Activated CD4-positive, alpha-beta T cell treated with anti-CD3 and anti-CD28 coated beads, Interleukin-10, Interleukin-2, amounts not matched to agents 100 ng/mL and 50 ng/mL, durations not matched to agents 16 hours and 8 hours (primary cell): ENCODE measurements around the gene CCDC174.

Experiments used
- DNase-seq: peaks from one replicate; pipeline ENCODE4 v3.0.0-alpha.2; 2020

The CCDC174 gene

GRCh38 chr3:14658978-14659377 is 7.4 kb downstream of the CCDC174 start:
- no peak for DNase-seq

- DNase-seq = no peak
These were observed 9.4 kb downstream of the CCDC174 start for GRCh38 chr3:14660942-14661341.

DNA sequence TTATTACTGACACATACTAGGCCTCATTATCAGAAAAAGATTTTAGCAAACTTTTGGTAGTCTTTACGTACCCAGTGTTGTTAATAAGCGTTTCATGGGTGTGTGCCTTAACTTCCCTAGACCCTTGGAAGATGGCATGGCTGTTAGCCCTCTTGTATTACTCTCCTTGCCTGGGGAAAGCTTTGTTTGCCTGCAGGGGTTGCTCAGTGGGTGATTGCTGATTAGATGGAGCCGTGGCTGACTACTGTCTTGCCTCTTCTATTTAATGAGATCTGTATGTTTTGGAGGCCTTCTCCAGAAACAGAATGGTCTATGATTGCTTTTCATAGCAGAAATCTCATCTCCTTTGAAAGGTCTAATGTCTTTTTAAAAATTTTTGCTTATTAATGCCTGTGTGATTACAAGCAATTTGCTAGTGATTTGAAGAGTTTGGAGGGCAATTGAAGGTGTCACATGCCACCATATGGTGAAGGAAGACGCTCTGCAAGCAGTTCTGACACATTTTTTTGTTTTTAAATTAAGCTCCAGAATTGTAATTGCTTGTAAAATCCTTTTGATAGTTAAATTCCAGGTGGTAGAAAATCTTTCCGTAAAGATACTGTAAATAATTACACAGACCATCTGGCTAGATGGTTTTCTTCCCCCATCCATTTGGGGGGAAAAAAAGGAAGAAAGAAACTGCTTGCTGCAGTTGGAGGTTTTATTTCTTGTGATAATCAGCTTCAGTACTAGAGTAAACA is 12.0 kb downstream of the CCDC174 start:
- no peak for DNase-seq

- no peak for DNase-seq
These were observed 12.6 kb downstream of the CCDC174 start for GRCh38 chr3:14664170-14664569.

DNA sequence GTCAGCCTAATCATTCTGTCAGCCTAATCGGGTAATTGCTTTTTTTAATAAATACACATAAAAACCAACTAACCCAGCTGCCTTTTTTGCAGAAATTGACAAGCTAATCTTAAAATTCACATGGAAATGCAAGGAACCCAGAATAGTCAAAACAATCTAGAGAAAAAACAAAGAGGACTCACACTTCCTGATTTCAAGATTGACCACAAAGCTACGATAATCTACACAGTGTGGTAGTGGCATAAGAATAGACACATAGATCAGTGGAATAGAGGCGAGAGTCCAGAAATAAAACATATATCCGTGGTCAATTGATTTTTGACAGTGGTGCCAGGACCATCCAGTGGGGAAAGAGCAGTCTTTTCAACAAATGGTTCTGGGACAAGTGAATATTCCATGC is 21.0 kb downstream of the CCDC174 start:
- no peak for DNase-seq

- DNase-seq = no peak
These were observed 23.3 kb downstream of the CCDC174 start, which contains the start of gene C3orf20 for GRCh38 chr3:14674841-14675240. TSS of gene C3orf20 (plus strand) at chr3:14675141. CDS start at chr3:14682714, 7,573 bp downstream.

DNA sequence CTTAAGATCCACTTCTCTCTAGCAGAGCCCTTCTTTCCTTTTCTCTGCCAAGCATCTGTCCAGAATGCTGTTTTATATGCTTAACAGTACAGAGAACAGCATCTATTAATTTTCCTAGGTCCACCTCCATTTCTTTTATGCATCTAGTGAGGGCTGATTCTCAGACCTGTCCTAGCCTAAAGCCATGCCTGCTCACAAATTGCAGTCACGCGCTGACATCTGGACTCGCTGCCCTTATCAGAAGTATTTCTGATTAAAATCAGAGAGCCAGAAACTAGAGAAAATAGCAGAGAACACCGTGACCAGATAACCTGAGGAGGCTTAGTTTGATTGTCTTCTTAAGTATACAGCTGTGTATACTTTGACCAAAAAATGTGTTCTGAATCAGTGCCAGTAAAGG is 25.3 kb downstream of the CCDC174 start:
- DNase-seq = no peak

DNA sequence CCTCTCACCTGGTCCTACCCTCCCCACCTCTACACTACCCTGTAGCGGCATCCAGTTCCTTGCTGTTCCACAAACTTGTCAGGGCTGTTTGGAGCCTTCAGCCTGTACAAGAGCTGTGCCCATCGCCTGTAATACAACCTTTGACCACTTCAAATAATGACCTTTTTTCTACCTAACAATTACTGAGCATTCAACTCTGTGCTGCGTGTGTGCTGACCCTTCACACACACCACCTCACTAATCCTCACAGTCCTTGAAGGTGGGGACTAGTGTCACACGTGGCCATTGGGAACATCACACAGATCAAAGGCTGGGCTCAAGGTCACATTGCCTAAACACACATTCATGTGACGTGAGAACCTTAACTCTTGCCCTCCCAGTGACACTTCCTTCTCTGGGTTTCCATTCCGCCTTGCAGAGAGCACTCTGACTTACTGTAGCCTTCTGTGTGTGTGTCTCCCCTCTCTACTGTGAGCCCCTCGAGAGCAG is 26.5 kb downstream of the CCDC174 start:
- no peak for DNase-seq

GRCh38 chr3:14680115-14680514 is 28.6 kb downstream of the CCDC174 start:
- no peak for DNase-seq

GRCh38 chr3:14680716-14681115 is 29.2 kb downstream of the CCDC174 start:
- no peak for DNase-seq

DNA sequence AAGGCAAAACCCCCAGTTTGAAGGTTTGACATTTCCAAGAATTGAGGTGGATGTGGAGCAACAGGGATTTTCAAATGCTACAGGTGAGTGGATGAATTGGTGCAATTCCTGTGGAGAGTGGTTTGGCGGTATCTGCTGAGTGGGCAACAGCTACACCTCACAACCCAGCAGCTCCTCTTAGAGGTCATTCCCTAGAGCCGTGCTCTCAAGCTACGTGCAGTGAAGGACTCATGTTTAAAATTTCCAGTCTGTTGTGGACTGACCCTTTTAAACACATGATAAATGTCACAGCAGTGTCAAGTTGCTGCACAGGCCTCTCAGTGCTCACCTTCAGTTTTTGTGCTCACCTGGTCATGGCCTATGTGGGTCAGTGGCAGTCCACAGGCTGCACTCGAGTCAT is 32.9 kb downstream of the CCDC174 start:
- DNase-seq = no peak

GRCh38 chr3:14685179-14685578 is 33.6 kb downstream of the CCDC174 start:
- no peak for DNase-seq

- DNase-seq = no peak
These were observed 35.8 kb downstream of the CCDC174 start for GRCh38 chr3:14687360-14687759.

DNA sequence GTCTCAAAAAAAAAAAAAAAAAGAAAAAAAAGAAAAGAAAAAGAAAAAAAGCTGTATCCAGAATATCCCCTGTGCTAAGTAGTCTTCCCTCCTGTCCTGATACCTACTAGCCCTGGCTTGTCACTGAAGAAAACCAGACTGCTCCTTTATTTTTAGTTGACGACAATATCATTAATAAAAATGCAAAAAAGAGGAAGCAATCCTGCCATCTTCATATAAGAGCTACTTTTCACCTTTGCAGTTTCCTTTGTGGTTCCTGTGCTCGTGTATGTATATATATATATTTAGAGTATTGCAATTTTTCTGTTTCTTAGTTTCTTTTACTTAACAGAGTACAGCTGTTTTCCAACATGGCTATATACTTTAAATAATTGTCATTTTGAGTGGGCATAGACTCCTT is 37.0 kb downstream of the CCDC174 start:
- DNase-seq = no peak

GRCh38 chr3:14689247-14689980 is 37.9 kb downstream of the CCDC174 start:
- DNase-seq = peak; percentile 39

GRCh38 chr3:14691239-14691638 is 39.7 kb downstream of the CCDC174 start:
- no peak for DNase-seq

DNA sequence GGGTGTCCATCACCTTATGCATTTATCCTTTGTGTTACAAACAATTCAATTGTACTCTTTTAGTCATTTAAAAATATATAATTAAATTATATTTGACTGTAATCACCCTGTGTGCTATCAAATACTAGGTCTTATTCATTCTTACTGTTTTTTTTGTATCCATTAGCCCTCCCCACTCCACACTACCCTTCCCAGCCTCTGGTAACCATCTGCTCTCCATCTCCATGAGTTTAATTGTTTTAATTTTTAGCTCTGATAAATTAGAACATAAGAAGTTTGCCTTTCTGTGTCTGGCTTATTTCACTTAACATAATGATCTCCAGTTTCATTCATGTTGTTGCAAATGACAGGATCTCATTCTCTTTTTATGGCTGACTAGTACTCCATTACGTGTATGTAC is 40.2 kb downstream of the CCDC174 start:
- DNase-seq = no peak

- DNase-seq = no peak
These were observed 47.2 kb downstream of the CCDC174 start for GRCh38 chr3:14698601-14699244.

GRCh38 chr3:14699643-14700042 is 48.1 kb downstream of the CCDC174 start:
- DNase-seq = no peak

DNA sequence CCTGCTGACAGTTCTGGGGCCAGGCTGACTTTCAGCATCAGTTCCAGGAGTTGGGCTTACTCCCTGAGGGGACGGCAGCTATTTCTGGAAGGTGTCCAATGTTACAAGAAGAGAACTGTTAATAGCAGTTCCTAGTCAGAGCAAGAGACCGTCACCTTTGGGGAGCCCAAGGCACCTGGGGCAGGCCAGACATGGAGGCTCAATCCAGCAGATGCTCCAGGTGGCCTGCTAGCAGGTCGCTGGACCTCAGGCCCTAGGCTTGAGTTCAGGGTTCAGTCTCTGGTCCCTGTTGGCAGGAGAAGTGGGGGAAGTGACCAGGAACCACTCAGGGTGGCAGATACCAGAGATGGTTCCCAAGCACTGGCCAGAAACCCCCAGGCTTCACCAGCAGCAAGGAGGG is 49.3 kb downstream of the CCDC174 start:
- no peak for DNase-seq

DNA sequence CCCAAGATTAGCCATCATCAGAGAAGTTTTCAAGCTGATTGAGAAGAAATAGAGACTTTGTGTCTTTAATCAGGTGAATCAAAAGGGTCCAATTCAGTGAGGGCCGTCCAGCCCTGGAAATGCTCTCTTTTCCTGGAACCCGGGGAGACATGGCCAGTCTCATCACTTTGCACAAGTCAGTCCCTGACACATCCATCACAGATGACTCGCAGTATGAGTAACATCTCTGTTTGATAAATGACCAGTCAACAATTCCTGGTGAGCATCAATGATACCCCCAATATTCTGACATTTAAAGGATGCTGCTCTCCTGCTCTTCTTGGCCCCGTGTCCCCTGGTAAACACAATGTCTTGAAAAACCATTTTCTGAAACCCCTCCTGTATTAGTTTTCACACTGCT is 50.1 kb downstream of the CCDC174 start:
- DNase-seq = no peak

DNA sequence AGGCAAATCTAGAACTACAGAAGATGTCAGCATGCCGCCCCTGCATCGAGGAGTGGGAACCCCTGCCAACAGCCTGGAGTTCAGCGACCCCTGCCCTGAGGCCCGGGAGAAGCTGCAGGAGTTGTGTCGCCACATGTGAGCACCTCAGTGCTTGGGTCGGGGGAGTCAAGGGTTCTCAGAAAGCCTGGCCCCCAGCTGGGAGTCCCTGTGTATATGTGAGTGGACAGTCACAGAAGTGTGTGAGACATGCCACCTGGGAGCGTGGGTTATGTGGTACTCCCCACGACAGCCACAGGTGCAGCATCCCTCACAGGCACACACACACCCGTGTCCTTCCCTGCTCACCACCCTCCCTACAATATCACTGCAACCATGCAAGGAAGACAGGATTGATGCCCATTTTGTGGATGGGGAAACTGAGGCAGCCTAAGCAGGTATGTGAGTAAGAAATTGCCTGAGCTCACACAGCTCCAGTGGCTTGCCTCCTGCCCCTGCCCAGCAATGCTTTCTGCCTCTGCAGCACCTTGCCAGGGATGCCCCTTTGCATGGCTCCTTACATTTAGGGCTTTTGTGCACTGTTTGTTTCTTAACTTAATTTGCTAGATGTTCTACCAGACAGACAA is 51.7 kb downstream of the CCDC174 start:
- DNase-seq = no peak

- DNase-seq = no peak
These were observed 52.2 kb downstream of the CCDC174 start for GRCh38 chr3:14703791-14704190.
